Hepatocyte (in vitro differentiated cells): ENCODE data around the gene MAP2K7.

Experiments
- CTCF ChIP-seq: fragments of 200-600 bp; sonication (generic); IDR thresholded peaks from 2 replicates; pipeline ENCODE4 v1.5.1; 2016; ENCODE audit warnings: antibody characterized with exemption, mild to moderate bottlenecking; ENCODE audit not compliant: poor library complexity
- EZH2phosphoT487 ChIP-seq: fragments of 200-600 bp; sonication (generic); IDR thresholded peaks from one replicate; pipeline ENCODE4 v1.6.1; 2018; ENCODE audit warnings: antibody characterized with exemption, mild to moderate bottlenecking, low read depth, moderate library complexity; ENCODE audit not compliant: unreplicated experiment, severe bottlenecking

- TF ChIP-seq CTCF = no peak
- TF ChIP-seq EZH2phosphoT487 = no peak
Measured at GRCh38 chr19:7912697-7913564, 9.3 kb downstream of the MAP2K7 start.
